ENCODE results near the gene ASGR1. TPM values are rescaled to one million over a fixed set of nuclear protein-coding genes. Genes with fewer than 3 reads are reported as not detected.

Gene ASGR1
- total RNA-seq, 2 experiments from 2014 or later = 1.1 to 1.2 TPM

DNA sequence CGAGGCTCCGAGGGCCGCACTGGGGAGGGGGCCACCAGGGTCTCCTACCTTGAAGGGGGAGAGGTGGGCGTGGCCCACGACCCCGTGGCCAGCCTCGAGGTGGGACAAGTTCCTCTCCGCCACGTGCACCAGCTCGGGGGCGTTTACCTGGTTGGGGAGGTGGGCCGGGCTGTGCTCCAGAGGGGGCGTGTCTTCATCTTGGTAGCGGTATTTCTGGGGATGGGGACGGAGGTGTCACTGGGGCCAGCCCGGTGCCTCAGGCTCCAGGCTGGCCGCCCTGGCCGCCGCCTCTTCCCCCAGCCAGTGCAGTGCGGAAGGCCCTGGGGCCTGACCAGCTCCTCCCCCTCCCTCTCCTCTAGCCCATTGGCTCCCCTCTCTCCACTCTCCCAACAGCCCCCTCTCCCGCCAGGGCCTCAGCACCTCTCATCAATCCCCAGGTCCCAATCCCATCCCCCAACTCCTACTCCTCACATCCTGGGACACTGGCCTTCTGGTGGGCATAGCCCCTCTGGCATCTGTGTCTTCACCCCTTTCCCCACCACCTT, 28.9 kb upstream of the ASGR1 start:
- Histone ChIP-seq H3K4me1 (ENCODE audit: insufficient read depth, low read length, poor library complexity, severe bottlenecking) (peaks cover 23% of the 10 kb centered on the region), H3K36me3 (ENCODE audit: insufficient read depth, low read length) (peaks cover 6% of the 10 kb centered on the region; the same call in 1 of the 2 replicates), H3K9me3 (ENCODE audit: low read length) (no peaks in the 10 kb centered on the region), H3K27ac (ENCODE audit: low read depth, low read length, poor library complexity, severe bottlenecking) (no peak overlapping the region), H2AFZ (ENCODE audit: low read length) (no peak overlapping the region), H3K4me3 (ENCODE audit: low read depth, low read length, poor library complexity, severe bottlenecking) (no peak overlapping the region), H3K79me2 (ENCODE audit: insufficient read depth, low read depth, low read length) (peaks cover 10% of the 10 kb centered on the region; the same call in 1 of the 2 replicates), H4K20me1 (ENCODE audit: insufficient read depth, low read length) (no peaks in the 10 kb centered on the region), H3K4me2 (ENCODE audit: low read length) (no peak overlapping the region), H3K9me2 (ENCODE audit: insufficient read depth, low read length) (no peaks in the 10 kb centered on the region)
- TF ChIP-seq EZH2phosphoT487 (IDR thresholded peaks at IDR 0.05; ENCODE audit: borderline replicate concordance, low read depth, low read length) = no peak
- TF ChIP-seq, protein P1, sequence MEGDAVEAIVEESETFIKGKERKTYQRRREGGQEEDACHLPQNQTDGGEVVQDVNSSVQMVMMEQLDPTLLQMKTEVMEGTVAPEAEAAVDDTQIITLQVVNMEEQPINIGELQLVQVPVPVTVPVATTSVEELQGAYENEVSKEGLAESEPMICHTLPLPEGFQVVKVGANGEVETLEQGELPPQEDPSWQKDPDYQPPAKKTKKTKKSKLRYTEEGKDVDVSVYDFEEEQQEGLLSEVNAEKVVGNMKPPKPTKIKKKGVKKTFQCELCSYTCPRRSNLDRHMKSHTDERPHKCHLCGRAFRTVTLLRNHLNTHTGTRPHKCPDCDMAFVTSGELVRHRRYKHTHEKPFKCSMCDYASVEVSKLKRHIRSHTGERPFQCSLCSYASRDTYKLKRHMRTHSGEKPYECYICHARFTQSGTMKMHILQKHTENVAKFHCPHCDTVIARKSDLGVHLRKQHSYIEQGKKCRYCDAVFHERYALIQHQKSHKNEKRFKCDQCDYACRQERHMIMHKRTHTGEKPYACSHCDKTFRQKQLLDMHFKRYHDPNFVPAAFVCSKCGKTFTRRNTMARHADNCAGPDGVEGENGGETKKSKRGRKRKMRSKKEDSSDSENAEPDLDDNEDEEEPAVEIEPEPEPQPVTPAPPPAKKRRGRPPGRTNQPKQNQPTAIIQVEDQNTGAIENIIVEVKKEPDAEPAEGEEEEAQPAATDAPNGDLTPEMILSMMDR (conservative IDR thresholded peaks at IDR 0.05; ENCODE audit: low read length) = no peak
- BruUV-seq (replicated peaks) = no TSS peak
- intact Hi-C loops (cut with micrococcal nuclease; ENCODE audit: unreplicated experiment) = no loop called here
- ChIA-PET CTCF (ENCODE audit: unreplicated experiment) (no interaction called here), POLR2A (no interaction called here)
- no peak for DNase-seq (ENCODE audit: low spot score)

- Histone ChIP-seq H4K20me1 (ENCODE audit: insufficient read depth, low read length) (no peaks in the 10 kb centered on the region), H3K4me1 (ENCODE audit: insufficient read depth, low read length, poor library complexity, severe bottlenecking) (peaks cover 23% of the 10 kb centered on the region), H3K9me2 (ENCODE audit: insufficient read depth, low read length) (no peaks in the 10 kb centered on the region), H3K9me3 (ENCODE audit: low read length) (no peaks in the 10 kb centered on the region), H3K36me3 (ENCODE audit: insufficient read depth, low read length) (peaks cover 14% of the 10 kb centered on the region; the same call in 1 of the 2 replicates), H3K4me2 (ENCODE audit: low read length) (no peak overlapping the region), H3K79me2 (ENCODE audit: insufficient read depth, low read depth, low read length) (peaks cover 6% of the 10 kb centered on the region; the same call in 1 of the 2 replicates), H3K27ac (ENCODE audit: low read depth, low read length, poor library complexity, severe bottlenecking) (no peak overlapping the region), H2AFZ (ENCODE audit: low read length) (no peak overlapping the region), H3K4me3 (ENCODE audit: low read depth, low read length, poor library complexity, severe bottlenecking) (no peak overlapping the region)
- POLR2A ChIA-PET = no interaction called here
- intact Hi-C loops (cut with micrococcal nuclease; ENCODE audit: unreplicated experiment) = no loop called here
- CTCF ChIA-PET (ENCODE audit: unreplicated experiment) = no interaction called here
- DNase-seq (ENCODE audit: low spot score) = no peak
- BruUV-seq (replicated peaks) = no TSS peak
- TF ChIP-seq, protein P1 (conservative IDR thresholded peaks at IDR 0.05; ENCODE audit: low read length) = no peak
- TF ChIP-seq EZH2phosphoT487 (IDR thresholded peaks at IDR 0.05; ENCODE audit: borderline replicate concordance, low read depth, low read length) = no peak
Measured at GRCh38 chr17:7207120-7208001, 28.2 kb upstream of the ASGR1 start.

- CTCF ChIA-PET (ENCODE audit: unreplicated experiment) = no interaction called here
Measured at GRCh38 chr17:7205561-7205960, 26.4 kb upstream of the ASGR1 start.

More at GRCh38 chr17:7205561-7205960, 26.4 kb upstream of the ASGR1 start:
- peak overlapping the region; percentile 57 for H3K27ac ChIP-seq (ENCODE audit: low read depth, low read length, poor library complexity, severe bottlenecking)
- H4K20me1 ChIP-seq (ENCODE audit: insufficient read depth, low read length) = no peaks in the 10 kb centered on the region
- peaks cover 25% of the 10 kb centered on the region; the same call in 1 of the 2 replicates for H3K36me3 ChIP-seq (ENCODE audit: insufficient read depth, low read length)
- no peak for DNase-seq (ENCODE audit: low spot score)
- peaks cover 23% of the 10 kb centered on the region for H3K4me1 ChIP-seq (ENCODE audit: insufficient read depth, low read length, poor library complexity, severe bottlenecking)
- H3K79me2 ChIP-seq (ENCODE audit: insufficient read depth, low read depth, low read length) = no peaks in the 10 kb centered on the region
- peak overlapping the region; percentile 65 for H3K4me3 ChIP-seq (ENCODE audit: low read depth, low read length, poor library complexity, severe bottlenecking)
- BruUV-seq (replicated peaks) = no TSS peak
- H3K4me2 ChIP-seq (ENCODE audit: low read length) = peak overlapping the region; percentile 73
- no peaks in the 10 kb centered on the region for H3K9me3 ChIP-seq (ENCODE audit: low read length)
- H2AFZ ChIP-seq (ENCODE audit: low read length) = peak overlapping the region; percentile 20; the same call in 1 of the 2 replicates
- H3K9me2 ChIP-seq (ENCODE audit: insufficient read depth, low read length) = no peaks in the 10 kb centered on the region
- TF ChIP-seq, protein P1 (conservative IDR thresholded peaks at IDR 0.05; ENCODE audit: low read length) = no peak
- TF ChIP-seq EZH2phosphoT487 (IDR thresholded peaks at IDR 0.05; ENCODE audit: borderline replicate concordance, low read depth, low read length) = no peak
- POLR2A ChIA-PET = no interaction called here
- intact Hi-C loops (cut with micrococcal nuclease; ENCODE audit: unreplicated experiment) = no loop called here

Data from OCI-LY7 (cell line).